B cell (primary cell): ENCODE results near the gene MBD3. TPM values are rescaled to one million over a fixed set of nuclear protein-coding genes. Genes with fewer than 3 reads are reported as not detected.

ENCODE experiments used
- ATAC-seq: fragments of 200-7000 bp; cut with Tn5 transposase; one replicate; pipeline ENCODE4 v1.10.0; 2021; ENCODE audit warnings: low read depth, mild to moderate bottlenecking, moderate number of reproducible peaks, moderate library complexity
- CTCF ChIA-PET: fragments of 350-600 bp; sonication (Branson Sonifier 250); formaldehyde crosslinking; loops from one replicate; lab custom pipeline; 2021; ENCODE audit warnings: antibody characterized with exemption, inconsistent platforms; lab: Charles Lee
- POLR2A ChIA-PET: fragments of 350-600 bp; sonication (Branson Sonifier 250); formaldehyde crosslinking; loops from one replicate; lab custom pipeline; 2021; ENCODE audit warnings: antibody characterized with exemption; lab: Charles Lee
- DNase-seq: peaks from one replicate; pipeline ENCODE4 v3.0.0; 2013
- H2AFZ ChIP-seq: 2 replicates; pipeline ENCODE4 v1.6.1; 2012; ENCODE audit warnings: mild to moderate bottlenecking, low read depth, low read length; ENCODE audit not compliant: insufficient read depth, poor library complexity, severe bottlenecking
- H3K27ac ChIP-seq, 2 donors: 1 replicate in 1 of 2; 2 replicates in 1 of 2; pipeline ENCODE4 v1.5.1; 2012 to 2013; ENCODE audit warnings: low read length in 2 of 2, mild to moderate bottlenecking in 2 of 2, moderate library complexity in 1 of 2
- H3K27me3 ChIP-seq, 4 experiments: fragments of 200-600 bp in 1 of 4; sonication (generic) in 1 of 4; replicated peaks in 1 of 4; 1 replicate in 2 of 4; 2 replicates in 2 of 4; pipeline versions ENCODE4 v1.6.1 to v1.7.0; 2013 to 2016; ENCODE audit warnings: low read length in 3 of 4, mild to moderate bottlenecking in 2 of 4, mixed read lengths in 1 of 4, moderate library complexity in 1 of 4; ENCODE audit not compliant: insufficient read depth in 4 of 4, control insufficient read depth in 3 of 4; ENCODE audit errors: control extremely low read depth in 1 of 4
- H3K36me3 ChIP-seq, 2 experiments: replicated peaks in 1 of 2; 1 replicate in 1 of 2; 2 replicates in 1 of 2; pipeline versions ENCODE4 v1.6.1 to v1.7.1; 2013; ENCODE audit warnings: low read length in 1 of 2; ENCODE audit not compliant: insufficient read depth in 2 of 2, control insufficient read depth in 1 of 2; ENCODE audit errors: control extremely low read depth in 1 of 2, extremely low read depth in 1 of 2
- H3K4me1 ChIP-seq, 2 donors: fragments of 200-600 bp in 1 of 2; sonication (generic) in 1 of 2; 1 replicate in 1 of 2; 2 replicates in 1 of 2; pipeline versions ENCODE4 v1.5.1 to v1.6.1; 2013 to 2017; ENCODE audit warnings: low read length in 2 of 2; ENCODE audit not compliant: control insufficient read depth in 2 of 2, insufficient read depth in 2 of 2
- H3K4me2 ChIP-seq: replicated peaks from 2 replicates; pipeline ENCODE3; 2012; ENCODE audit warnings: mild to moderate bottlenecking, low read depth, low read length; ENCODE audit not compliant: poor library complexity, severe bottlenecking
- H3K4me3 ChIP-seq, 5 experiments: fragments of 200-600 bp in 1 of 5; sonication (generic) in 1 of 5; 1 replicate in 3 of 5; 2 replicates in 2 of 5; pipeline versions ENCODE4 v1.5.1 to v1.7.0; 2011 to 2016; ENCODE audit warnings: low read length in 4 of 5, mild to moderate bottlenecking in 4 of 5, low read depth in 2 of 5, control low read depth in 1 of 5, moderate library complexity in 1 of 5; ENCODE audit not compliant: insufficient read depth in 1 of 5; ENCODE audit errors: control extremely low read depth in 1 of 5, extremely low read depth in 1 of 5
- H3K79me2 ChIP-seq: fragments of 200-600 bp; sonication (generic); one replicate; pipeline ENCODE4 v1.6.0; 2016; ENCODE audit warnings: low read length; ENCODE audit not compliant: control insufficient read depth, insufficient read depth
- H3K9ac ChIP-seq: fragments of 200-600 bp; sonication (generic); 2 replicates; pipeline ENCODE4 v1.6.1; 2017; ENCODE audit warnings: mild to moderate bottlenecking, low read length, moderate library complexity
- H3K9me3 ChIP-seq, 3 donors: one replicate each; pipeline versions ENCODE4 v1.6.1 to v1.7.1; 2013; ENCODE audit warnings: low read length in 2 of 3; ENCODE audit not compliant: control insufficient read depth in 2 of 3, insufficient read depth in 1 of 3; ENCODE audit errors: control extremely low read depth in 1 of 3
- H4K20me1 ChIP-seq: 2 replicates; pipeline ENCODE4 v1.6.0; 2012; ENCODE audit warnings: mild to moderate bottlenecking, low read length; ENCODE audit not compliant: insufficient read depth, control insufficient read depth, poor library complexity, severe bottlenecking
- H3K27ac Mint-ChIP-seq: one replicate; pipeline ENCODE4 v1.8.0; 2021; ENCODE audit warnings: mixed read lengths
- H3K27me3 Mint-ChIP-seq: one replicate; pipeline ENCODE4 v1.8.0; 2021; ENCODE audit warnings: mixed read lengths
- H3K4me1 Mint-ChIP-seq: one replicate; pipeline ENCODE4 v1.8.0; 2021; ENCODE audit warnings: mixed read lengths
- H3K4me3 Mint-ChIP-seq: one replicate; pipeline ENCODE4 v1.8.0; 2021; ENCODE audit warnings: mixed read lengths
- H3K9me3 Mint-ChIP-seq: one replicate; pipeline ENCODE4 v1.8.0; 2022; ENCODE audit warnings: mixed read lengths; ENCODE audit not compliant: insufficient read depth
- EZH2 ChIP-seq: IDR thresholded peaks from 2 replicates; pipeline ENCODE4 v1.6.1; 2012; ENCODE audit warnings: borderline replicate concordance, low read depth, mild to moderate bottlenecking, moderate library complexity, low read length; ENCODE audit not compliant: insufficient read depth, poor library complexity, severe bottlenecking
- WGBS: methylation state at CpG from one replicate; pipeline ENCODE4 v1.1.5; 2013; ENCODE audit warnings: missing lambda C conversion rate; ENCODE audit not compliant: insufficient coverage; 5-methylcytosine and 5-hydroxymethylcytosine counted together
- intact Hi-C: fragments of 100-400 bp; cut with micrococcal nuclease; formaldehyde crosslinking; loops from one replicate; pipeline ENCODE4 v1.10.0; 2022
- polyA plus RNA-seq: library from polyadenylated mRNA; depleted of rRNA; stranded (reverse); fragments of >200 nt; gene quantifications from 2 replicates; pipeline ENCODE4 v1.2.3, GENCODE V29; 2012
- total RNA-seq, 2 donors: library from RNA; stranded (reverse); fragments of 120-200 nt in 1 of 2; gene quantifications; 1 replicate in 1 of 2; 2 replicates in 1 of 2; pipeline versions ENCODE4 v1.2.3 to v1.2.4, GENCODE V29; 2013 to 2022
- TF ChIP-seq, protein P1 (sequence below): fragments of 200-600 bp; IDR thresholded peaks from one replicate; pipeline ENCODE4 v1.8.0; 2022; ENCODE audit warnings: antibody characterized with exemption, mild to moderate bottlenecking

MBD3 gene
- total and polyA plus RNA-seq, 2 donors (not counting 1 experiment from before 2014, with no cell fraction given), result 48.1 to 84.6 TPM

DNA sequence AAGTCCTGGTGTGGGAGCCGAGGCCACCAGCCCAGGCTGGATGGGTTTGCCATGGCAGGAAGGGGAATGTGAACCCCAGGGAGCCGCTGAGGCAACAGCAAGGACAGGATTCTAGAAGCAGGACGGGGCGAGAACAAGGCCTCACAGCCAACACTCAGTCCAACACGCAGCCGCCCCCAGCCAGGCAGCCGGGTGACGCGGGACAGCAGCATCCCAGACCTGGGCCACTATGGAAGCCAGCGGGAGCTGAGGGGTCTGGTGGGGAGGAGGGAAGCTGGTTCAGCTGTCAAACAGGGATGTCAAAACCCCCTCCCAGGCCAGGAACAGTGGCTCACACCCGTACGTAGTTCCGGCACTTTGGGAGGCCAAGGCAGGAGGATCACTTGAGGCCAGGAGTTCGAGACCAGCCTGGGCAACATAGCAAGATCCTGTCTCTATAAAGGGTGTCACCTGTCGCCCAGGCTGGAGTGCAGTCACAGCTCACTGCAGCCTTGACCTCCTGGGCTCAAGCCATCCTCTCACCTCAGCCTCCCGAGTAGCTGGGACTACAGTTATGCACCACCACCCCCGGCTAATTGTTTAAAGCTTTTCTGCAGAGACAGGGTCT, 31.3 kb downstream of the MBD3 start:
- Histone ChIP-seq H3K27me3 (peaks cover 0 to 7% (median 0%) of the 10 kb centered on the region in 4 experiments), H3K27ac (no peak overlapping the region), H3K36me3 (no peaks in the 10 kb centered on the region), H3K4me2 (no peak overlapping the region), H3K9me3 (no peaks in the 10 kb centered on the region), H3K4me1 (no peaks in the 10 kb centered on the region), H3K79me2 (no peaks in the 10 kb centered on the region), H4K20me1 (no peaks in the 10 kb centered on the region), H2AFZ (no peak overlapping the region), H3K9ac (no peak overlapping the region), H3K4me3 (no peak overlapping the region)
- no peak overlapping the region for H3K27ac Mint-ChIP-seq
- ChIA-PET POLR2A (no interaction called here), CTCF (no interaction called here)
- TF ChIP-seq EZH2, result no peak
- TF ChIP-seq, protein P1, sequence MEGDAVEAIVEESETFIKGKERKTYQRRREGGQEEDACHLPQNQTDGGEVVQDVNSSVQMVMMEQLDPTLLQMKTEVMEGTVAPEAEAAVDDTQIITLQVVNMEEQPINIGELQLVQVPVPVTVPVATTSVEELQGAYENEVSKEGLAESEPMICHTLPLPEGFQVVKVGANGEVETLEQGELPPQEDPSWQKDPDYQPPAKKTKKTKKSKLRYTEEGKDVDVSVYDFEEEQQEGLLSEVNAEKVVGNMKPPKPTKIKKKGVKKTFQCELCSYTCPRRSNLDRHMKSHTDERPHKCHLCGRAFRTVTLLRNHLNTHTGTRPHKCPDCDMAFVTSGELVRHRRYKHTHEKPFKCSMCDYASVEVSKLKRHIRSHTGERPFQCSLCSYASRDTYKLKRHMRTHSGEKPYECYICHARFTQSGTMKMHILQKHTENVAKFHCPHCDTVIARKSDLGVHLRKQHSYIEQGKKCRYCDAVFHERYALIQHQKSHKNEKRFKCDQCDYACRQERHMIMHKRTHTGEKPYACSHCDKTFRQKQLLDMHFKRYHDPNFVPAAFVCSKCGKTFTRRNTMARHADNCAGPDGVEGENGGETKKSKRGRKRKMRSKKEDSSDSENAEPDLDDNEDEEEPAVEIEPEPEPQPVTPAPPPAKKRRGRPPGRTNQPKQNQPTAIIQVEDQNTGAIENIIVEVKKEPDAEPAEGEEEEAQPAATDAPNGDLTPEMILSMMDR, result no peak
- intact Hi-C loops, result no loop called here
- 88% methylated on average over 8 of the region's 17 CpGs for WGBS
- ATAC-seq (no peak), DNase-seq (no peak)
- no peak overlapping the region for H3K4me3 Mint-ChIP-seq
- H3K9me3 Mint-ChIP-seq, result no peaks in the 10 kb centered on the region
- no peaks in the 10 kb centered on the region for H3K27me3 Mint-ChIP-seq
- no peaks in the 10 kb centered on the region for H3K4me1 Mint-ChIP-seq

DNA sequence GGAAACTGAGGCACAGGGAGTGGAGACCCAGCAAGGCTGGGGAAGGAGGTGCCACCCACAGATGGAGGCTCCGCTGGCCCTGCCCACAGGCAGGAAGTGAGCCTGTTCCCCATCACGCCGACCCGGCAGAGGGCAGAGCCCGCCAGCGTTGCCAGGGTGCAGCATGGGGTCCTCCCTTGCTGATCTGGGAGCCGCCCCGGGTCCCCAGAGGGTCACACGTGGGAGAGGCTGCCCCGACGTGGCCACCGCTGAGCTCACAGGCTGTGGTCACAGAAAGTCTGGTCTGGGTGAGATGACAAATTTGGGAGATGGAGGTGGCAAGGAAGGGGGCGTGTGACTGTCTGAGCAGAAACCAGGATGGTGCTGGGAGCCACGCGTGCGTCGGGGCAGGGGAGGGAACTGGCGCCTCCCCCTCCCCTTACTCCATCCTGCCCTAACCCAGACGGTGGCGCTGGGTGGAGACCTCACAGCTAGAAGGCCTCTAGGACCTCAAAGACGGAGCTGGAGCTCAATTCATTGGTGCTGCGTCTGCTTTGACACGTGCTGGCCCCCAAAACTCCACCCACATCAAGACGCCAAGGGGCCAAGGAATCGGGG, 32.3 kb downstream of the MBD3 start:
- H3K9me3 Mint-ChIP-seq, result no peaks in the 10 kb centered on the region
- 52% methylated on average over 23 of the region's 25 CpGs for WGBS
- no peaks in the 10 kb centered on the region for H3K4me1 ChIP-seq
- intact Hi-C loops, result no loop called here
- H3K27me3 ChIP-seq, result no peaks in the 10 kb centered on the region
- no peak overlapping the region for H2AFZ ChIP-seq
- no peak overlapping the region for H3K4me3 ChIP-seq
- no peaks in the 10 kb centered on the region for H3K79me2 ChIP-seq
- ChIA-PET POLR2A (no interaction called here), CTCF (no interaction called here)
- DNase-seq (no peak), ATAC-seq (no peak)
- H3K27ac Mint-ChIP-seq, result no peak overlapping the region
- H3K27ac ChIP-seq, result no peak overlapping the region
- H3K4me2 ChIP-seq, result no peak overlapping the region
- no peak overlapping the region for H3K4me3 Mint-ChIP-seq
- H4K20me1 ChIP-seq, result no peaks in the 10 kb centered on the region
- H3K4me1 Mint-ChIP-seq, result no peaks in the 10 kb centered on the region
- no peak overlapping the region for H3K9ac ChIP-seq
- TF ChIP-seq EZH2, result no peak
- TF ChIP-seq, protein P1, result no peak
- H3K9me3 ChIP-seq, result no peaks in the 10 kb centered on the region
- H3K36me3 ChIP-seq, result no peaks in the 10 kb centered on the region
- no peaks in the 10 kb centered on the region for H3K27me3 Mint-ChIP-seq
